Hepatocyte (in vitro differentiated cells): ENCODE data around the gene LRRC37B.
"Not testable (repeated sequence)": the region's sequence is repeated elsewhere in the genome, so short reads cannot be mapped to it uniquely, and the experiment has no call there.

Experiments used
- CTCF ChIP-seq: fragments of 200-600 bp; sonication (generic); IDR thresholded peaks from 2 replicates; pipeline ENCODE4 v1.5.1; 2016; ENCODE audit warnings: antibody characterized with exemption, mild to moderate bottlenecking; ENCODE audit not compliant: poor library complexity
- EZH2 ChIP-seq: fragments of 200-600 bp; sonication (generic); IDR thresholded peaks from 2 replicates; pipeline ENCODE4 v1.6.1; 2016; ENCODE audit warnings: antibody characterized with exemption, mild to moderate bottlenecking, borderline replicate concordance
- EZH2phosphoT487 ChIP-seq: fragments of 200-600 bp; sonication (generic); IDR thresholded peaks from one replicate; pipeline ENCODE4 v1.6.1; 2018; ENCODE audit warnings: antibody characterized with exemption, mild to moderate bottlenecking, low read depth, moderate library complexity; ENCODE audit not compliant: unreplicated experiment, severe bottlenecking

GRCh38 chr17:32100323-32100722 lies 93.1 kb downstream of the LRRC37B start:
- not testable (repeated sequence) for TF ChIP-seq CTCF, EZH2, EZH2phosphoT487
